KG1 (cell line): ENCODE measurements around the gene CISTR.

ENCODE experiments used
- DNase-seq: peaks from one replicate; lab custom pipeline; 2025; lab: John Stamatoyannopoulos, UW

Gene CISTR

DNA sequence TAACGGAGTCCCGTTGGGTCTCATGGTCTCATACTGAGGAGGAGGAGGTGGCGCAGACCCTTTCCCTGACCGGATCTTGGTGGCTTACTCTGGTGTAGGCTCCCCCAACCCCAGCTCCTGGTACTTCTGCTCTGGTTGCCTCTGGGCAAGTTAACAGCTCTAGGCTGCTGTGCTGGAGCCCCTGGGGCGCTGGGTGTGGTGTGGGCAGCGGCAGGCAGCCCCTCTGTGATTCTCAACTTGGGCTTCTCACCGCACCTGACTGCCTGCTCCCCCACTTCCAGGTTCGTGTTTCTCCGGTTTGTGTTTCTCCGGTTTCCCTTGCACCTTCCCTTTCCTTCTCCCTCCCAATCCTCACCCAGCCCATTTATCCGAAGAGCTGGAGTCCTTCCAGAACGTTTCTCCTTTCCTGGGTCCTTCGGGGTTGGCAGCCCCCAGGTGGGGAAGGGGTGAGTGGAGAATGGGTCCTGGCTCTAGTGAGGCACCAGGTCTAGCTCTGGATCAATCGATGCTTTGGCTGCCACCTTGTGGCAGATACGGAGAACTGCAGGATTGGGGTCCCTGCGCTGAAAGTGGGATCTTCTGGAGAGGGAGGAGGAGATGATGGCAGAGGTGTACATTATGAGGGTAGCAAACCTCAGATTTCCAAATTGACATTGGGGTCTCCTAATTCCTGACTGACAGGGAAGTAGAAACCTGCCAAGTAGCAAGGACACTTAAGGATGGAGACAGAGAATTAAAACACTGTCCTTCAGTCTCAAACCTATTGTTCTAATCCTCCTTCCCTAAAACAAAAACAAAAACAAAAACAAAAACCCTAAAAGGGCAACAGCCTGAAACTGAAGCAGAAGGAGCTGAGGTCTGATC is 8.3 kb downstream of the CISTR start:
- DNase-seq = no peak

DNA sequence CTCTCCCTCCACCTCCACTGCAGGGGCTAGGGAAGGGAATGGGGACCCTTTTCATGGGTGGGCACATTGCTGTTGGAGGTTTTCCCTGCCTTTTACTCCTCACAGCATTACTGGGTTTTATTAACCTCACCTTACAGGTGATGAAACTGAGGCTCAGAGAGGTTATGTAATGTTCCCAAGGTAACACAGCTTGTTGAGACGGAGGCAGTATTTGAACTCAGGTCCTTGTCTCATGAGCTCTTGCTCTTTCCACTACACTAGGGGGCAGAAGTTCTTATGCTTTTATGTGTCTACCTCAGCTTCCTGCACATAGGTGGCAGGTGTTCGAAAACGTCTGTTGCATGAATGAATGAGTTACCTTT is 11.7 kb downstream of the CISTR start:
- no peak for DNase-seq

- no peak for DNase-seq
Observed at GRCh38 chr12:53739214-53740129, 12.3 kb downstream of the CISTR start.

DNA sequence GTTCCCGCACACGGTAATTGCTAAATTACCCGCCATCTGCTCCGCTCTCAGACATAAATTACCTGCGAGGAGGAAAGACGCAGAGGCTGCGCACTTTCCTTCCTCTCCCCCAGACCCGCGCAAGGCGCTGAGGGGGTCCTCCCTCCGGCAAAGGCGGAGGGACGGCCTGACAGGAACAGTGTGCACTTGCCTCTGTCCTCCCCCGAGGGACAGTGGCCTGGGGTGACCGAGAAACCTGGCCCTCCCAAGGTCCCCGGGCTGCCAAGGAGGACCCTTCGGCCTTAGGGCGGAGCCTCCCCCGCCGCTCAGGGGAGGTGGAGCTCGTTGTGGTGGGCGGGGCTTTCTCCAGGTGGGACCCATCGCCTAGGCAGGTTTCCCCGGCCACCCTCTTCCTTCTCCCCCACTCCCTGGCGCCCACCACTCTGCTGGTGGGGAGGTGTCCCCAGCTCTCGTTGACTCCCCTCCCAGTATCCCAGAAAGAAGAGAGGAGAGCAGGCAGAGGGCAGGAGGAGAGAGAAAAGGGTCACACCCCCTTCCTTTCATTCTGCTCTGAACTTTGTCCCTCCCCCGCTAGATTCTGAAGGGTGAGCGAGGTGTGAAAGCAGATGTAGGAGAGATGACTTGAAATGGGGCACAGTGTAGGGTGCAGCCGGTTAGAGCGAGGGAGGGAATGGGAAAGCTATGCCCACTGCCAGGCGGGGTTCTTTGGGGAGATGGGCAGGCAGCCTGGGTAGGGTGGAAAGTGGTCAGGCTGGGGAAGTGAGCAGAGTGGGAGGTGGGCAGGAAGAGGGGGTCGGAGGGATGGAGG is 13.2 kb downstream of the CISTR start:
- no peak for DNase-seq

- DNase-seq = no peak
Observed at GRCh38 chr12:53737951-53738405, 13.8 kb downstream of the CISTR start.

DNA sequence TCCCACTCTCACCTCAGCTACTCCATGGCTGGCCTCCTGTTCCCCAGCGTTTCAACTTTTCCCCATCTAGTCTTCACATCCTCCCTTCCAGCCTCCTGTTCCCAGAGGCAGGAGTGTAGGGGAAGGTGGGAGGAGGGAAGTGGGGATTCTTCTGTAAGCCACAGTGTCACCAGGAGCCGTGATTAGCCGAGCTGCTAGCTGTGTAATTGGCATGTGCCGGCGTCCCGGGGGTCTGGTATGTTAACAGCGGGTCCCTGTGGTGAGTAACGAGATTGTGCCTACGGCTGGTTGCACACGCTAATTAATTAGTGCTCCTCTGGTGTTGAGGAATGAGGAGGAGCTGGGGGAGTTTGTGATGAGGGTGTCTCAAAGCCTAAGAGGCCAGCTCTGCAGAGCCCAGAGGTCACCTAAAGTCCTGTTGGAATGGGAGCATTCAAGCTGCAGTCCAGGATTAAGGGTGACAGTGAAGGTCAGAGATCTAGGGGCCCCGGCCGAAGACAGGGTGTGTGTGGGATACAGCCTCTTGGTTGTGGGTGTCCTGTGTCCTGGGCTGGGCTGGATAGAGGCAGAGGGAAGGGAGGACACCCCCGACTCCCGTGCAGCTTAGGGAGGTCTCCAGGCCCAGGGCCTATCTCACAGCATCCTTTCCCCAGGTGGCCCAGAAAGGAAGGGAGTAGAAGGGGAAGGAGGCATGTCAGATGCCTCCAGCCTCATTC is 14.5 kb downstream of the CISTR start:
- DNase-seq = no peak

GRCh38 chr12:53736592-53736991 is 15.2 kb downstream of the CISTR start:
- DNase-seq = no peak

DNA sequence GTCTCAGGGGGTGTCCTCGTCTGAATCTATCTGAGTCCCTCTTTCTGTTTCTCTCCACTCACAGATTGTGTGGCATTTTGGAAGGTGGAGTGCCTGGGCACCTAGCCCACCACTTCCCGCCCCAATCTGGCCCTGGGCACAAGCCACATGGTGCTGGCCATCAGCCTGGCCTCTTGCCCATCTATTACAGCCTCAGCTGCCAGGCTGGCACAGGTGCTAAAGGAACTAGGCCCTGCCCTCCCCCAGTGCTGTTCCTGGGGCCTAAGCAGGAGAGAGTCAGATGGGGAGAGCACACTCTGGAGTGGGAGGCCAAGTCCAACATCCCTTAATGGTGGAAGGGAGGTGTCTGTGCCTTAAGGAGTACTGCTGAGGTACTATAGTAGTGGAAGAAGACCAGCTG is 16.2 kb downstream of the CISTR start:
- DNase-seq = no peak

DNA sequence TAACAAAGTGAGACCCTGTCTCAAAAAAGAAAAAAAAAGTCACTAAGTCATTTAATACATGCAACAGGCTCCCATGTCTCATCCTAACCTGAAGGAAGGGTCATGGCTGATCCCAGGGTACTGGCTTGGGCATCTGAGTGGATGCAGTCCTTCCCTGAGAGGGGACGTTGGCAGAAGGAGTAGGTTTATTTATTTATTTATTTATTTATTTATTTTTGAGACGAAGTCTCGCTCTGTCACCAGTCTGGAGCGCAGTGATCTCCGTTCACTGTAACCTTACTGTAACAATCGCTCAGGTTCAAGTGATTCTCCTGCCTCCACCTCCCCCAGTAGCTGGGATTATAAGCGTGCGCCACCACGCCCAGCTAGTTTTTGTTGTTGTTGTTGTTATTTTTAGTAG is 17.4 kb downstream of the CISTR start:
- no peak for DNase-seq

- DNase-seq = no peak
Observed at GRCh38 chr12:53733807-53734200, 18.0 kb downstream of the CISTR start.

DNA sequence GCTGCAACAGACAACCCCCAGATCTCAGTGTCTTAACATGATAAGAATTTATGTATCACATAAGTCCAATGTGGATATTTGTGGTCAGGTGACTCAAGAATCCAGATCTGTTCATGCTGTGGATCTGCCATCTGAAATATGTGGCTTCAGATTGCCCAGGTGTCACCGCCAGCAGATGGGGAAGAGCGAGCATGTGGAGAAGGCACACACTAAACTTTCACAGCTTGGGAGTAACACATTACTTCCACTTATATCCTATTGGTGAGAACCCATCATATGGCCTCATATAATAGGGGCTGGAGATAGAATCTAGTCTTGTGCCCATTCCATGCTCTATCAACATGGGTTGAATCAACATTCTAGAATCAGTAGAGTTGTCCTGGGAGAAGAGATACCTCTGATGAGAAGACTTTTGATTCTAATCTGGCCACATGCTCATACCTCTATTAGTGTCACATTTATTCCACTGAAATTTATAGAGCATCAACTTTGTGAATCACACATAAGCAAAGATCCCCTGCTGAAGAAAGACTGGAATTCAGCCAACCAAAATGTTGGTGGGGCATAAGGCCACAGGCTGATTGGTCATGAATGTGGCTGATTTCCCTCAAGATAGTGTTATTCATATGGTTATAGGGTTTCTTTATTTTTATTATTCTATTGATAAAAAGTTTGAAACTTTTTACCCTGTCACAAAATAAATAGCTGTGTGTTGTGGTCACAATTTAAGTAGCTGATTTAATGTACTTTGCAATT is 18.6 kb downstream of the CISTR start:
- DNase-seq = no peak

- DNase-seq = no peak
Observed at GRCh38 chr12:53729644-53730043, 22.1 kb downstream of the CISTR start.

DNA sequence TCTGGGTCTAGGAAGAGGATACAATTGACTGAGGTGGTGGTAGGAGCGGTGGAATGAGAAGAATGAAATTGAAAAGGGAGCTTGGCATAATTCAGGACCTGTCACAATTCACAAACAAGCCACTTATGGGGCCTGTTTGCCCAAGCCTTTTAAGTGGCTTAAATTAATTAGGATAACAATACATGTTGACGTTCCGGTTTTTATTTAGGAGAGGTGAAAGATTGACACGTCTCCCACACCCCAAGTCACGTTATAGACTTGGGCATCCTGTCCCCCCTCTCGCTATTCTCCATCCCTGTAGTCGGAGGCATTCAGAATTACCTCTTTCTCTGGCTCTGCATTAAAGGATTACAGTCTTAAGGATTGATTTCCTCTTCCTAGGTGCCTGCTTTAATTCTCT is 23.6 kb downstream of the CISTR start:
- no peak for DNase-seq

DNA sequence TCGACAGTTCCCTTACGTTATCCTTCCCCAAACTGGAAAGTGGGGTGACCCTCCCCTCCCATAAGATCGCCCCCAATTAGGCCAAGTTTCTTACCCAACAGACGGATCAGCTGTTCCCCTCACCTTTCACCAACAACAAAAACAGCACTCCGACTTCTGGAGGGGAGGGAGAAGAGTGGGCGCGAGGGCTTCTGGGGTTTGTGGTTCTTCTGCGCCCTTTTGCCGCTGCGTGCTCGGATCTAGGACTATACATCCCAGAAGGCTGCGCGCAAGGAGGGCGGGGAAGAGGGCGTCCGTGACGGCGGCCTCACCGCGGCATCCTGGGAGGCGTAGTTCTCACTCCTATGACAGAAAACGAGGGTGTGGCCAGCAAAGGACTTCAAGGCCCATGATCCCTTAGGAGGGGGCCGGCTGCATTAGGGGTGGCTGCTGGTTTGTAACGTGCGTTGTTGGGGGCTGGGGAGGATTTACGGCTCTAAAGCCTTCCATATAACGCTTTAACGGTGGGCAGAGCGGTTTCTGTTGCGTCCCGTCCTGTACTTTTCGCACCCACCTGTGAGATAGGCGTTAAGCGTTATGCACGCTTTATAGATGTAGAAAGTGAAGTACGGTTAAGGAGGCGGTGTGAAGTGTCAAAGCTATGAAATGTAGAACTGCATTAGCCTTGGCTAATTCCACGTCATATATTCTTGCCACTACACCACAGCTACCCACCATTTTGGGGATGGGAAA is 24.3 kb downstream of the CISTR start, which contains the start of gene CALCOCO1:
Gene CALCOCO1 (minus strand): TSS at position 143 of the 732 bp plus-strand sequence. CDS start 2,210 bp downstream, outside the sequence.
- DNase-seq = peak; percentile 30

DNA sequence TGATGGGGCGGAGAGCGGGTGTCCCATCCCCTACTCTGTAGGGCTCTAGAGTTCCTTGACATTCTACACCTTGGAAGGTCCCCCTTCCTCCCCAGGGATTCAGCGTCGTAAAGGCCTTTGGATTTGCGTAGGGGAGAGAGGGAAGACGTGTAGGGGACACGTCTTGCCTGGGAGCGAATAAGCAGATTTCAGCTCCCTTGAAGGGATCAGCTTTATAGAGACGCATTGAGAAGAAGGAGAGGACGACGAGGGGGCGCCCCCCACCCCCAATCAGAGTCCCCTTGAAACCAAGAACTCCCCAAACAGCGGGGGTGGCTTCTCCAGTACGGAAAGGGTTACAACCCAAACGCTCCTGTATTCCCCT is 24.9 kb downstream of the CISTR start:
- DNase-seq = no peak

DNA sequence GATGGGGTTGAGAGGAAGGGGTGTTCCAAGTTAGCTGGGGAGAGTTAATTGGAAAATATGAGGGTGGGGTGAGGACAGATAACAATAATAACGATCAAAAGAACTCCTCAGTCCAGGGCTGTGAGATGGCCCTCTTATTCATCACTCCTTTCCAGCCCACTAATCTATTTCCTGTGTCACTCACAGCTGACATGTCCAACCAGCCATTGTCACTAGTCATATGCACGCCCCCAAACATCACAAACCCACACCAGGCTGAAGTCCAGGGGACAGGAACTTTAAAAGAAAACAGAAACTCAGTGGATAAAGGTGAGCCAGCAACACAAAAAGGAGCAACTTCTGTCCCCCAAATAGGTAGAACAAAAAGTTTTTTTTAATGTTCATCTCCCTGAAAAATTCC is 25.4 kb downstream of the CISTR start:
- DNase-seq = no peak

DNA sequence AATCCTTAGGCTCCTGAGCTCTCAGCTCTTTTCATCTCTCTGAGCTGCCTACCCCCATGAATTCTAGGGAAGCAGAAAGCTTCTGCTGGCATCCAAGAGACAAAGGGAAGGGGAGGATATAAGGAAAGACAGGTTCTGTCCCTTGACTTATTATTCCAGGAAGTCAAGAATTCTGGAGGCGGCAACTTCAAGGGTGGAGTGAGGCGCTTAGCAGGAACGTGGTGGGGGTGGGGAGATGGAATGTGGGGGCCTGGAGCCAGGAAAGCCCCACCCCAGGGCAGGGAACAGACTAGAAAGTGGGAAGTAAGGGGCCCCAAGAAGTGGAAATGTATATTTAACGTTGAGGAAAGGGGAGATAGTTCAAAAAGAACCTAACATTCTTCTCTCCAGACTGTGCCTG is 26.0 kb downstream of the CISTR start:
- DNase-seq = no peak

- no peak for DNase-seq
Observed at GRCh38 chr12:53722450-53723041, 29.2 kb downstream of the CISTR start.

GRCh38 chr12:53720946-53721345 is 30.8 kb downstream of the CISTR start:
- no peak for DNase-seq

DNA sequence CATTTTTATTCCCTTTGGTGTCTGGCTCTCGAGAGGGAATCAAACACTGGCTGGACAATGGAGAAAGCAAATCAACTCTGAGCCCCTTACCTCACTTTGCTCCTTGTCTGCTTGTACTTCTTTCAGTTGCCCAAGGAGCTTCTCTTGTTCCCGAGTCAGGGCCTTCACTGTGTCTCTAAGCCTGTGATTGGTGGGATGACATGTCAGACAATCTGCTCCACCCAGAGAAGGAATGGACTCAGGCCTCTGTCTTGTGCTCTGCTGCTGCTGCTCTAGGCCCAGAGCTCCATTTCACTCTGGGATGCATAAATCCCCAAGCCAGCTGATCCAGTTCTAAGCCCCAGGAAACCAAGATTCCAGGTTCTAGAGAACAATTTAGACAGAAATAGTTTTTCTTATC is 32.1 kb downstream of the CISTR start:
- no peak for DNase-seq
